GM21447 (cell line): ENCODE data around the gene GLRX2.
"Not testable (repeated sequence)": the region's sequence is repeated elsewhere in the genome, so short reads cannot be mapped to it uniquely, and the experiment has no call there.

Source experiments
- ATAC-seq: cut with Tn5 transposase; IDR thresholded peaks from one replicate; pipeline ENCODE4 v1.9.1; 2021; ENCODE audit not compliant: unreplicated experiment

The GLRX2 gene

DNA sequence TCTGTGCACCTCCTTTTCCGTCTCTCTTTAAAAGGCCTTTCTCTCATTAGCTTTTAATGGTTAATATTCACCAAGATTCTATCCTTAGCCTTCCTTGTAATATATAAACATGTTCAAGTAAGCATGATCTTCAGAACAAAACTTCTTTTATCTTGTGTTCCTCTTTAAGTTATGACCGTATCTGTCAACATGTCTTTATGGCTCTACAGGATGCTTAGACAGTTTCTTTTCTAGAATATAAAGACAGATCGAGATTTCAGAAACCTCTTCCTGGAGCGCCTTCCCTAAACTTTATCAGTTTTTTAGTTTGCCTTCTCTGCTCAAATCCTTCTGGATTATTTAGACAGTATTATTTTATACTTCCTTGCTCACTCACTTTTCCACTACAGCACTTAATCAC lies 38.6 kb downstream of the GLRX2 start:
- peak; percentile 39 for ATAC-seq

- ATAC-seq: no peak
Measured at GRCh38 chr1:193065954-193066353, 39.3 kb downstream of the GLRX2 start.

DNA sequence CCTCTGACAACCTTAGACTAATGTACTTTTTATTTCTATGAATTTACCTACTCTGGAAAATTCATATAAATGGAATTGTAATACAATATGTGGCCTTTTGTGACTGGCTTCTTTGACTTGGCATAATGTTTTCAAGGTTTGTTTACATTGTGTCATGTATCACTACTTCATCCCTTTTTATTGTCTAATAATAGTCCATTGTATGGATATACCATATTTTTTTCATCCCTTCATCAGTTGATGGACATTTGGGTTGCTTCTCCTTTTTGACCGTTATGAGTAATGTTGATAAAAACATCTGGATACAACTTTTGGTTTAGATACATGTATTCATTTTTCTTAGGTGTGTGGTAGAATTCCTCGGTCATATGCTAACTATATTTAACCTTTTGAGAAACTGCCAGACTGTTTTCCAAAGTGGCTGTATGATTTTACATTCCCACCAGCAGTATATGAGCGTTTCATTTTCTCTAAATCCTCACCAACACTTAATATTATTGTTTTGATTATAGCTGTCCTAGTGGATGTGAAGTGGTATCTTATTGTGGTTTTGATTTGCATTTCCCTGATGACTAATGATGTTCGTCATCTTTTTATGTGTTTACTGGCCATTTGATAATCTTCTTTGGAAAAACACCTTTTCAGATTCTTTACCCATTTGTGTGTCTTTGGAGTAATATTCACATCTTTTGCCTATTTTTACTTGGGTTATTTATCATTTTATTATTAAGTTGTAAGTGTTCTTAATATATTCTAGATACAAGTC lies 42.3 kb downstream of the GLRX2 start:
- ATAC-seq: no peak

DNA sequence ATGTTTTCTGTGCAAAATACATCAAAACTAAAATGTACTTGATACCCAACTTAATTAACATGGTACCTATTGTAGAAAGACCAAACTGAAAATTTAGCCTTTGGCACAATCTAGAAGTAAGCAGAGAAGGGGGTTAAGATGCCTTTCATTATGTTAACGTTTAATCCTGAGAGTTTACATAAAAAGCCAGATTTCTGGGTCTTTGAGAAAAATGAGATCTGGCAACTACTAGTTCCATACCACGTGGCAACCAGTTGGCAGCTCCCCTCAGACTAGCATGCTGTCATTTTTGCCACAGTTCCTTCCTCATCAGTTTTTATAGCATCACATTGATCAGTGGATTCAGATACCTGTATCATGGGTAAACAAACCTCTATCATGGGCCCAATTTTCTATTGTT lies 44.3 kb downstream of the GLRX2 start:
- ATAC-seq: no peak

DNA sequence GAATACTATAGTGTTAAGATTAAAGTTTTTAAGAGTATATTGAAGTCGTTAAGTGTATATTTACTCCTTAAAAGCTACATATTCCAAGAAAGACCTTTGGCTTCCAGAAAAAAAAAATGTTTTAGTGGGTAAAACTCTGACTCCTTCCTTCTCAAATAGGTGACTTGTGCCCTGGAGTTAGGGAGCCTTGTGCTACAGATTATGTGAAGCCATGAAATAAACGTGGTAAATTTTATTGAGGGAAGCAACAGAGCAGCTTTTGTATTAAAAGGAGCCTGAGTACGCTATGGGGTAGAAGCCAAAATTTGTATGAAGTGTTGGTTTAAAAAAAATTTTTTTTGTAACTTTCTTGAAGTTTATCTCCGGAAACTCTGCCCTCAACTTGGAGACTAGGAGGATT lies 44.8 kb downstream of the GLRX2 start:
- ATAC-seq: no peak

- no peak for ATAC-seq
Measured at GRCh38 chr1:193060115-193060403, 45.2 kb downstream of the GLRX2 start.

DNA sequence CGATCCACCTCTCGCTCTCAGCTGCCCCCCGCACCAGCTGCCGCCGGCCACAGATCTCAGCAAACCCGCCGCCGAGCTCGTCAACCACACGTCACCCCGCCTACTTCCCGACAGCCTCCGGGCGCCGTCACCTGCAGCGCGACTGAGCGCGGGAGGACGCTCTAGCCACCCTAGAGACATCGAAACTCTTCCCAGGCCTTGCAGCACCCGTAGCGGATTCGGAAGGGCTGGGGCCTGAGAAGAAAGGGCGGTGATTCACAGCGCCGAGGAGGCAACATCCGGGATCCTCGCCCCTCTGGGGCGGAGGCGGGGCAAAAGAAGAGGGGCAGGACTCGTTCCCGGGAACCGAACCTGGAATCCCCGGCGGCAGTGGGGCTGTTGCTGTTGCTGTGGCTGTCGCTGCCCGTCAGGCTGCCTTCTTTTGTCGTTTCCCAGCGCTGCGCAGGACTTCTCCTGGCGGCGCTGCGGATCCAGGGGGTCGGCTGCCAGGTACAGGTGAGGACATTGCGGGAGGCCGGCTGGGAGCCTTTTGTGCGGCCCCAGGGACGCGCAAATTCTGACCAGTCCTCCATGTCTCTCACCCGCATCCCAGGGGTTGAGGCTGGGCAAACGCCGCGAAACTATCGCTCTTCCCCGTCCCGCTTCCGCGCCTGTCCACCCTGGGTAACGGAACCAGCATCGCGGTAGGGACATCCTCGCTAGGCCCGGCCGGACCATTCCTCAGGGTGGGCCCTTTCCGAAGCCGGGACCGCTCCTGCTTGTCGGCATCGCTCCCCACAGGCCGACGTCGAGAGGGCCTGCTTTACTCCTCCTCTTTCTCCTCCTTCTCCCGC lies 45.7 kb downstream of the GLRX2 start, which contains the start of the genes RO60 and UCHL5:
Gene RO60, plus strand, starts transcription at position 331 of the 833 bp plus-strand sequence. CDS start 9,443 bp downstream, outside the sequence.
Gene UCHL5, minus strand, starts transcription at position 79 of the 833 bp plus-strand sequence. CDS start 100 bp downstream, outside the sequence.
- ATAC-seq: peak; percentile 89

GRCh38 chr1:193058529-193059281 lies 46.5 kb downstream of the GLRX2 start:
- peak; percentile 46 for ATAC-seq

- no peak for ATAC-seq
Measured at GRCh38 chr1:193054169-193054675, 51.0 kb downstream of the GLRX2 start.

DNA sequence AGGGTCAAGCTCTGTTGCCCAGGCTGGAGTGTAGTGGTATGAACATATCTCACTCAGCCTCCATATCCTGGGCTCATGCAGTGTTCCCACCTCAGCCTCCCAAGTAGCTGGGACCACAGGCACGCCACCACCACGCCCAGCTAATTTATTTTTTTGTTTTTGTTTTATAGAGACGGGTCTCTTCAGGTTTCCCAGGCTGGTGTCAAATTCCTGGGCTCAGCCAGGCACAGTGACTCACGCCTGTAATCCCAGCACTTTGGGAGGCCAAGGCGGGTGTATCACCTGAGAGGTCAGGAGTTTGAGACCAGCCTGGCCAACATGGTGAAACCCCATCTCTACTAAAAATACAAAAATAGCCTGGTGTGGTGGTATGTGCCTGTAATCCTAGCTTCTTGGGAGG lies 56.3 kb downstream of the GLRX2 start:
- not testable (repeated sequence) for ATAC-seq
